Activated T-cell treated with anti-CD3 and anti-CD28 coated beads for 48 hours (primary cell): ENCODE results near the gene STEAP1B.
"Not testable (repeated sequence)": the region's sequence is repeated elsewhere in the genome, so short reads cannot be mapped to it uniquely, and the experiment has no call there.

Experiments
- DNase-seq: peaks from one replicate; pipeline ENCODE4 v3.0.0-alpha.2; 2020; ENCODE audit warnings: low read depth

The STEAP1B gene

DNA sequence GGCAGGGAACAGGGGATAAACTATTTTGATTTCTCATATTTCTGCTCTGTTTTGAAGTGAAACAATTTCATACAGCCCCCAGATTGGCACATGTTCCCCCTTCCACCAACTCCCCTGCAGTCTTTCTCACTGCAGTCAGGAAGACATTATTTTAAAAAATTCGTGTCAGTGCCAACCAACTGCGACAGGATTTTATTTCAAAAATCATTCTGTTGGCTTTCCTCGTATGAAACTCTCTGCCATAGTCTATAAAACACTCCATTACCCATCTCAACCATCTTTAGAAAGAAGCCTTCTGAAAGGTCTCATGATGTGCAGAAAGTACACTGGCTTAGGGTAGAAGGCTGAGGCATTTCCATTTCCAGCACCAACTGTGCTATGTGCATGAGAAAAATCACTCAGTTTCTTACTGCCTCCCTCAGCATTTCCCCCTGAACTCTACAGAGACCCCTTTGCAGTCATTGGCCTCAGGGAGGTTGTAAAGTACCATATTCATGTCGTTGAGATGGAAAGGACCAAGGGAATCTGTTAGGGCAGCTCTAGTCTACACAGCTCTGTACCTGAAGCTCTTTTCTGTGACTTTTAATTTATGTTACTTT, 46.9 kb downstream of the STEAP1B start:
- no peak for DNase-seq

- DNase-seq: peak; percentile 20
Measured at GRCh38 chr7:22452142-22452959, 47.6 kb downstream of the STEAP1B start.

DNA sequence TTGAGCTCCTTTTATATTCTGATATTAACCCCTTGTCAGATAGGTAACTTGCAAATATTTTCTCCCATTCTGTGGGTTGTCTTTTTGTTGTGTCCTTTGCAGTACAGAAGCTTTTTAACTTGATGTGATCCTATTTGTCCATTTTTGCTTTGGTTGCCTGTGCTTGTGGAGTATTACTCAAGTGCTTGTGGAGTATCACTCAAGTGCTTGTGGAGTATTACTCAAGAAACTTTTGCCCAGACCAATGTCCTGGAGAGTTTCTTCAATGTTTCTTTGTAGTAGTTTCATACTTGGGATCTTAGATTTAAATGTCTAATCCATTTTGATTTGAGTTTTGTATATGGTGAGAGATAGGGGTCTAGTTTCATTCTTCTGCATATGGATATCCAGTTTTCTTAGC, 50.0 kb downstream of the STEAP1B start:
- DNase-seq: not testable (repeated sequence)

GRCh38 chr7:22447762-22448161, 52.2 kb downstream of the STEAP1B start:
- no peak for DNase-seq

GRCh38 chr7:22447008-22447407, 53.0 kb downstream of the STEAP1B start:
- DNase-seq: no peak

DNA sequence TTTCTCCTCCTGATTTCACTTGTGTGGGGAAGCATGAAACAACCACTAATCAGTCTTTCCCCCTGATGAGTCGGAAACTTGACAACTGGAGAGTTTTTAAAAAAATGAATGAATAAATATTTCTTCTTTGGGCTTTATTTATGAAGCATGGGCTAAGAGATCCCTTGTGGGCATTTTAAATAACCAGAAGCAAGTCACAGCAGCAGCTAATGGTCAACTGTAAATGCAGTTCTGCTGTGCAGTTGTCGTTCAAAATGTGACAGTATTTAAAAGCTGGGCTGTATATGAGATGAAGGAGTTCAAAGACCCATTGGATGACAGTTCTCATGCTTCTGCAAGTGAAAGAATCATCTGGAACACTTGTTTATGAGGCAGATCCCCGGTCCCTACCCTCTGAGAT, 54.1 kb downstream of the STEAP1B start:
- no peak for DNase-seq

DNA sequence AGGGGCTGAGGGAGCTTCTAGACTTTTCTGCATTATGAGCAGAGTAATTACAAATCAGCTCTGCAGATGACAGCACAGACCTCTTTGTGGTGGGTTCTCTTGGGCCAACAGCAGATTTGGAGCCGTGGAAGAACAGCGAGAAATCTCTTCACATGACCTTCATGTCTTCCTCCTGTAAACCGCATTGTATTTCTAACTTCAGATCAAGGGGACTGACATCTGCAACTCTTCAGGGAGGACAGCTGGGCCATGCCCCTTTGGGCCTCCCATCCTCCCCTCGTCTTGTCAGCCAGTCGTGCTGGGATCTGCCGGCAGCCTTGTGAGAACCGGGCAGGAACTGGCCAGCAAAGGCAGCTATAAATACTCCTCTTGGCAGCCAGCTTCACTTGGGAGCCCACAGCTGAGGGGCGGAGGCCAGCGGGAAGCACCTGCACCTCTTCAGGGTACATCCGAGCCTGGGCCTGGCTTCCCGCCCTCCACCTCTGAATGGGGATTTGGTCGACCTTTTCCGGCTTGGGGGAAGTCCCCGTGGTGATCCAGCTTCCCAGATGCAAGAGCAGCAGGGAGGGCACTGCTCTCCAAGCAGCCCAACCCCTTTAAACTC, 54.7 kb downstream of the STEAP1B start:
- DNase-seq: no peak

DNA sequence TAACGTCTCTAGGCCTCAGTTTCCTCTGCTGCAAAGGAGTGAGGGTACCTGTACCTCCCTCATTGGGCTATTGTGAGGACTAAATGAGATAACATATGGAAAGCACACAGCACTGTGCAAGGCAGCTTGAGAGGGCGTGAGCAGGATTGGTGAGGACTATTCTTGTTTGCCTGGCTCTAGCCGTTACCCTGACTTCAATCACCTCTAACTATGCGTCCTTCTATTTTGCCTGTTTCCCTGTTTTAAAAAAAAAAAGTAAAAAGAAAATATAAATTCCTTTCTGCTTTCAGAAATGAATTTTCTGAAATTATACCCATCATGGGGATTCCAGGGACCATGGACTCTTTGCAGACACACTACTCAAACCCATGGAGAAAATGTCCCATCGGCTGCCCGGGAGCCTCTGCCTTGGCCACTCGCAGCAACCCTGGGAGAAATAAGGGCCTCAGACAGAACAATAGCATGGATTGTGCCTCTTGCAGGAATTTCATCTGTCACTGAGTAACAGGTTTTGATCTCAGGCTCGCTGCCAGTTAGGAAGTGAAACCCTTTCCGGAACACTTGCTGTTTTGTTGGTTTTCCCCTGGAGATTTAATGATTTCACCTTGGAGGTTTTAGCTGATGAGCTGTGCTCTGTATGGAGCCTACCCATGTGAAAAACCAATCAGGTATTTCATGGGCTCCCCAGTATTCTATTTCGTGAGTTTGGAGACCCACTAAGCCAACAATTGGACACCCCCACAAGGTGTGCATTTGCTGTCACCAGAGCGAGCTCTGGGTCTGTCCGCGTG, 55.6 kb downstream of the STEAP1B start:
- DNase-seq: no peak

DNA sequence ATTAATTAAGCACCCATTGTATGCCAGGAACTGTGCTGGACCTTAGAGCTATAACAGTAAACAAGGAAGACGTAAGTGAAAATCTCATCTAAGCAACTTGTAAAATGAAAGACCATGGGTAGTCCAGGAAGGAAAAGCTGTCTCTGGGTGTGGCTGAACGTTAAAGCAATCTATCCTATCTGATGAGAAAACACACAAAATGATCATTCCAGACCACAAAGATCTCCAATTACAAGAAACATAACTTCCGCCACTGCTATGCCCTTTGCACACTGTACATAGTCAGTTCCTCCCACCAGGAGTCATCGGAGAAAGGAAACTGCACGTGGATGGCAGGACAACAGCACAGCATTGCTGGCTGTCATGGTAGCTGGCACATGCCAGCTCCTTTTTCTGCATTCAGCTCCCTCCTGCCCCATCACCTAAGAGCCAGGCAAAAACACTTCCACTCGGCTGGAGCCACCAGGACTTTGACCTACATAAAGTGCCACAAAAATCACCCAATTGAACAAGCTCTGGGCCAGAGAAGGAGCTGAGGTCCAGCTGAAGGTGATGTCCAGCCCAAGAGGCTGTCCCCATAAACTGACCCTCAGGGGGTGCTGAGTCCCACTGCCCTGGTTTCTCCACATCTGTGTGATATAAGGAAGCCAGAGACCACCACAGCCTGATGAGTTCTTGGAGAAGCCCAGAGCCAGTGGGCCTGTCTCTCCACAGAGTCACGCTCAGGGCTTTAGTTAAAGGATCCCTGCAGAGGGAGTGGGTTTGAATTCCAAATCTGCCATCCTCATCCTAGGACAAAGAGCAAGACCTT, 56.4 kb downstream of the STEAP1B start:
- no peak for DNase-seq

DNA sequence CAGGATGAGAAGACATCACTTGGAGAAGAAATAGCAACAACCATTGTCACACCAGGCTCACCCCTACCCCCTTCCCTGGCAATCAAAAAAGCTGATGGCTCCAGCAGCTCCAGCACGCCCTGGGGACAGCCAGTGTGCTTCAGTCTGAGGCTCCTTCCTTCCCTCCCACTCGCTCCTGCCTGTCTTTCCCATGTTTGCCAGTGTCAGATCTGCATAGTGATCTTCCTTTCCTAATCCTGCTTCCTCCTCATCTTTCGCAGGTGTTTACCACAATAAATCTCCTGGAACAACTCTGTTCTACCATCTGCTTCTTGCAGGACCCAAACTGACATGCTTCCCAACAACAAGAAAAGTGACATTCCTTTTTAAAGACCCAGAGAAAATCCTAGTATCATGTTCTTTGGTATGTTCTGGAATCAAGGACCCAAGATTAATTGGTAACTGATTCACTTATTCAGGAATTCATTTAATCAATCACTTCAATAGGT, 57.1 kb downstream of the STEAP1B start:
- DNase-seq: no peak

DNA sequence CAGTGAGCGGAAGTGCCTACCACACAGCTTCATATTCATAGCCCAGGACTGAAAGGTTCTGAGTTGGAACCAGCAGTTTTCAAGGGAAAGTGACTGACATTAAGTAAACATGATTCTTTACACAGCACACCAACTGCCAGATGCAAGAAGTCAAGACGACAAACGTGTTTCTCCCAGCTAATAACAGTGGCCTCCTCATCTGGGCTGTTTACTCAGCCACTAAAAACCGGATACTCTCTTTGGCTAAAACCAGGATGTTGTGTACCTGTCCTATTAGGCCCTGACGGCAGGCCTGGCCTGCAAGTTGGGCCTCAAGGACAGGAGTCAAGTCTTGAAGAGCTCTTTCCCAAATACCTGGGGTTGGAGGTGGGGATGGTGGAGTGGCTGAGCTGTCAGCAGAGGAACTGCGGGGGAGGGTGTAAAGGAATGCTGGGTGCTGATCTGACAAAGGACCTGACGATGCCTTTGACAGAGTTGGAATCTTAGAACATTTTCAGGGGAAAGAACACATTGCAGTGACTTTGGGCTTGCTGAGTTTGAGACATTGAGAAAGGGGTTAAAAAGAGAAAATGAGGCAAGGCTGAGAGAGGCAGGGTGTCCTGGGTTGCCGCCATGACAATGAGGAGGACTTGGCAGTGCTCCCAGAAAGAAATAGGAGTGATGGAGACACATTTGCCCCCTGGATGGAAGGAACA, 57.7 kb downstream of the STEAP1B start:
- DNase-seq: no peak

DNA sequence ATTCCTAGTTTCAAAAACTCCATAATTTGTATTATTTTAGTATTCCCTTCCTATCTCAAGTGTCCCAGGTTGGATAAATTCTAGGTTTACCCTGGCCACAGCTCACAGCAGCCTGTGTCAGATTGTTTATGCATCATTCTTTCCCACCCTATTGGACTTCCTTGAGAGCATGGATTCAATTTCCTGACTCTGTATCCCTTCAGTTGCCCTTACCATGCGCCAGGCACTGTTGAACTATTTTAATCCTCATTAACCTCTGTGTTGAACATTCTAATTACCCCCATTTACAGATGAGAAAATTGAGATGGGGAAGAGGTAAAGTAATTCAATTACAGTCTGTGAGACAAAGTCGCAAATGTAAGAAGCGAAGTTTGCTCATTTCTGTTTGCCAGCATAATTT, 58.8 kb downstream of the STEAP1B start:
- no peak for DNase-seq

DNA sequence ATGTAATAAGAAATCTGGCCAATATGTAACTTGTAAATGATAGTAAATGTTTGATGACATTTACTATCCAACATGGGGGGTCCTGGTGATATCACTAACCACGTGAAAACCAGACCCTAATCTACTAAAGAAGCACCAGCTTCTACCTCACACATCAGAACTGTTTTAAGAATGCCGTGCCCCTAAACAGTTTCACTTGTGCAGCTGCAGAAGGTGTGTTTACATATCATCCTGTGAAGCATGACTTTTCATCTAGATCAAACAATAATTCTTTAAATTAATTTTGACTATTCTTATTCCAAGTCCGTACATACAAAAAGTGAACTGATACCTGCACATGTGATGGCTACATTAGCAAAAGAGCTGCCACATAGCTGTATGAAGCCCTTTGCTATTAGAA, 61.0 kb downstream of the STEAP1B start:
- DNase-seq: no peak

DNA sequence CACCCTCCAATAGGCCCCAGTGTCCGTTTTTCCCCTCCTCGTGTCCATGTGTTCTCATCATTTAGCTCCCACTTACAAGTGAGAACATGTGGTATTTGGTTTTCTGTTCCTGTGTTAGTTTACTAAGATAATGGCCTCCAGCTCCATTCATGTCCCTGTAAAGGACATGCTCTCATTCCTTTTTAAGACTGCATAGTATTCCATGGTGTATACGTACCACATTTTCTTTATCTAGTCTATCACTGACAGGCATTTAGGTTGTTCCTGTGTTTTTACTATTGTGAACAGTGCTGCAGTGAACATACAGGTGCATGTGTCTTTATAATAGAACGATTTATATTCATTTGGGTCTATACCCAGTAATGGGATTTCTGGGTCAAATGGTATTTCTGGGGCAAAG, 63.4 kb downstream of the STEAP1B start:
- DNase-seq: not testable (repeated sequence)

GRCh38 chr7:22435720-22436119, 64.3 kb downstream of the STEAP1B start:
- DNase-seq: no peak

DNA sequence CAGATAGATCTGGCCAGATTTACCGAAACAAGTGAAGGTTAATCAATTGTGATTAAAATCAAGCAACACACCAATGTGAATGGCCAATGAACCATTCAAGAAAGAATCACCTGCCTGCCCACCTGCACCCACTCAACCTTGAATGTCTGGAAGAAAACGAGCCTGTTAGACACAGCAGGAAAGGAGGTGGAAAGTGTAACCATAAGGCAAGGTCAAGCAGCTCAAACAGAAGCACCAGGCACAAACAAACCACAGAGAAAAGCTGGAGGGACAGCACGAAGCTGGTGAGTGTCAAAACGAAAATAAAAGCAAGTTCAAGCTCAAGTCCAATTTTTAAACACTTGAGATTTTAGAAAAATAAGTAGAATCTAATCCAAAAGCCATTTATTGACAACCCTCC, 64.9 kb downstream of the STEAP1B start:
- no peak for DNase-seq

- DNase-seq: no peak
Measured at GRCh38 chr7:22433710-22434460, 66.1 kb downstream of the STEAP1B start.

DNA sequence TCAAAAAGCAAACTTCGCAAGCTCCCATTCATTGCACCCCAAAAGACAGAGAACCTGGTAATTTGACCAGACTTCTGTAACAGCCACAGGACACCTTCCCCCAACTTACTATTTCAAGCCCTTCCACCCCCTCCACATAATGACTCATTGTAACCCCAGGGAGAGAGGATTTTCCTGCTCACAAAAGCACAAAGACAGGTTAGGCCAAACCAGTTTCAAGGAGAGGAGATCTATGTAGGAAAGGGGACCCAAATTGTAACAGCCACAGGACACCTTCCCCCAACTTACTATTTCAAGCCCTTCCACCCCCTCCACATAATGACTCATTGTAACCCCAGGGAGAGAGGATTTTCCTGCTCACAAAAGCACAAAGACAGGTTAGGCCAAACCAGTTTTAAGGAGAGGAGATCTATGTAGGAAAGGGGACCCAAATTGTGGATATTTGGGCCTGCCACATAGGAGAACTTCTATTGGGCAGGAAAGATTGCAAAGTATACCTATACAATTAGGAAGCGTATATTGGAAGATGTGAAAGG, 66.8 kb downstream of the STEAP1B start:
- DNase-seq: not testable (repeated sequence)

DNA sequence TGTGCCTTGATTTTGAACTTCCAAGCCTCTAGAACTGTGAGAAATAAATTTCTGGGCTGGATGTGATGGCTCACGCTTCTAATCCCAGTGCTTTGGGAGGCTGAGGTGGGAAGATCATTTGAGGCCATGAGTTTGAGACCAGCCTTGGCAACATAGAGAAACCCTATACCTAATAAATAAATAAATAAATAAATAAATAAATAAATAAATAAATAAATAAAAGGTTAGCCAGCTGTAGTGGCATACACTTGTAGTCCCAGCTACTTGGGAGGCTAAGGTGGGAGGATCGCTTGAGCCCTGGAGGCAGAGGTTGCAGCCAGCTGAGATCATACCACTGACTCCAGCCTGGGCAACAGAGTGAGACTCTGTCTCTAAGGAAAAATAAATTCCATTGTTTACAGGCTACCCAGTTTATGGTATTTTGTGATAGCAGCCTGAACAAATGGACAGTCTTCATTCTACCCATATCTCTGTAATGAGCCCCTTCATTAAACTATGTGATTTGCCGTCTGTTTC, 67.7 kb downstream of the STEAP1B start:
- DNase-seq: no peak

GRCh38 chr7:22430457-22430856, 69.5 kb downstream of the STEAP1B start:
- no peak for DNase-seq
